Stimulated activated naive CD4-positive, alpha-beta T cell treated with Interleukin-2 at 50 U/mL for 16 hours (primary cell): ENCODE measurements around the gene CYLD.

ENCODE experiments used
- DNase-seq: peaks from one replicate; lab custom pipeline; 2025; lab: John Stamatoyannopoulos, UW

The CYLD gene

GRCh38 chr16:50846511-50846910 lies 104.6 kb downstream of the CYLD start:
- DNase-seq, result no peak

DNA sequence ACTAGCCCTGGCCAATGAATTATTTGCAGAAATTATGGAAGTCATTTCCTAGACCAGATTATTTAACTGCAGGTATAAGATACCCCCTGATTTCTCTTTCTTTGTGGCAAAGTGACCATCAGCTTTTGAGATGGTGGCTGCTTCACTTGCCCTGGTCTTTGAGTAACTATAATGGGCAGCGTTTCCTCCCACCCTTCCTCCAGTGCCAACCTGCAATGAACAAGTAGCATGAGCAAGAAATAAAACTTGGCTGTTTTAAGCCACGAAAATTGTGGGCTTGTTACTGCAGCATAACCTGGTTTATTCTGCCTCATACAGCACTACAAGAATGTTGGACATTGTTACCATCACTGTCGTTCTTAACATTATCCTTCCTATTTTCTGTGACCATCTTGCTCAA lies 105.3 kb downstream of the CYLD start:
- no peak for DNase-seq

DNA sequence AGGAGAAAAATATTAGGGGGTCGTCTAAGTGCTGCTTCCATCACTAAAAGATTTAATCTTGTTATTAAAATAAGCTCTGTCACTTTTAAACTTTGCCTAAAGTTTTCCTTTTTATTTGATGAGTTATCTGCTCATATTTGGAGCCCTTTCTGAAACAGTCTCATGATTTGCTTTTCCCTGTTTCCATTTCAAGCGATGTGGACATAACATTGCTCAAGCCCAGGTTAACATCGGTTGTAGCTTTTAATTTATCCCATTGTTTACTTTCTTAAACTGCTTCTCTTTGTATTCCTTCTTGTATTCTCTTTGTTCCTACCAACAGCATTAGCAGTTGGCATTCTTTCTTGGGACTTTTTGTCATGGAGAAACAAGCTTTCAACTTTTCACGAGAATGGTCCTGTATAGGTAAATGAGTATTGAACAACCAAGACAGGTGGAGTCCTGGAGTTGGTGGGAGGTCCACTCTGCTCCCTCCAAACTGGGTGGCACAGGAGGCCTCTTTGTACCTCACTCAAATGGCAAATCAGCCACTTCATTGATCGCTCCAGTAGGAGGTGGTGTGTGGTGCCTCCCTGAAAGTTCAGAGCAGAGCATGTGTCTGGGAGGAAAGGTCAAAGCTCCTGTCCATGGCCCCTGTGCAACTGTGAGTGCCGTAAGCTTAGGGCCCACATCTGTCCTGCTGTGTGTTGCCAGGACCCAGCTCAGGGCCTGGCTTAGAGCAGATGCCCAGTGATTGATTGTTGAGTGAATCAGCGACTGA lies 107.0 kb downstream of the CYLD start:
- DNase-seq, result no peak
